Breast epithelium (tissue), 3 donors: ENCODE measurements around the gene ACRBP.

Experiments used
- CTCF ChIP-seq, 3 donors: fragments of 450-650 bp; IDR thresholded peaks; one replicate each; pipeline ENCODE4 v1.5.1; 2016 to 2017; ENCODE audit warnings: antibody characterized with exemption in 3 of 3, mild to moderate bottlenecking in 3 of 3, moderate library complexity in 3 of 3
- POLR2AphosphoS5 ChIP-seq, 3 donors: sonication (generic); formaldehyde crosslinking; IDR thresholded peaks; one replicate each; pipeline ENCODE4 v1.6.1; 2017; ENCODE audit warnings: antibody characterized with exemption in 3 of 3

GRCh38 chr12:6644257-6644596, 3.0 kb downstream of the ACRBP start:
- TF ChIP-seq CTCF (IDR thresholded peaks at IDR 0.05) (no peak), POLR2AphosphoS5 (IDR thresholded peaks at IDR 0.05) (peak in 1 of 3 donors; percentile 22)
